Endothelial cell of umbilical vein (primary cell): Measurements from ENCODE around the gene LBR. TPM values are rescaled to one million over a fixed set of nuclear protein-coding genes. Genes with fewer than 3 reads are reported as not detected.
"Not testable (repeated sequence)": the region's sequence is repeated elsewhere in the genome, so short reads cannot be mapped to it uniquely, and the experiment has no call there.

Source experiments
- BruUV-seq: library from RNA; stranded (reverse); fragments of 400-500 nt; replicated peaks from 2 replicates; lab custom pipeline; 2021; lab: Mats Ljungman, UMichigan
- CTCF ChIA-PET: fragments of 300-600, 350-600 bp; sonication (Branson Sonifier 250); formaldehyde crosslinking; loops from one replicate; lab custom pipeline; 2021; ENCODE audit warnings: antibody characterized with exemption, inconsistent platforms; lab: Charles Lee
- POLR2A ChIA-PET: fragments of 300-600, 350-600 bp; sonication (Branson Sonifier 250); formaldehyde crosslinking; loops from one replicate; lab custom pipeline; 2021; ENCODE audit warnings: antibody characterized with exemption, inconsistent platforms; lab: Charles Lee
- DNase-seq: peaks from one replicate; pipeline ENCODE4 v3.0.0-alpha.2; 2011; ENCODE audit warnings: low read depth, low spot score
- FAIRE-seq: peaks from 2 replicates; lab custom pipeline; 2011; peaks lifted over from hg19 to GRCh38; lab: Jason Lieb, UNC
- H2AFZ ChIP-seq: 2 replicates; pipeline ENCODE4 v1.6.0; 2012; ENCODE audit warnings: low read depth, low read length, control low read depth, inconsistent platforms
- H3K27ac ChIP-seq: 2 replicates; pipeline ENCODE4 v1.5.1; 2011; ENCODE audit warnings: low read depth, mild to moderate bottlenecking, control low read depth, low read length, moderate library complexity; ENCODE audit not compliant: insufficient read depth
- H3K27me3 ChIP-seq, 2 experiments: 2 replicates each; pipeline versions ENCODE4 v1.6.0 to v1.6.1; 2011; ENCODE audit warnings: low read length in 2 of 2, mixed read lengths in 1 of 2; ENCODE audit not compliant: control insufficient read depth in 2 of 2, insufficient read depth in 2 of 2
- H3K36me3 ChIP-seq, 2 experiments: 2 replicates in 1 of 2; 3 replicates in 1 of 2; pipeline ENCODE4 v1.5.1; 2011; ENCODE audit warnings: low read length in 2 of 2, mild to moderate bottlenecking in 1 of 2, moderate library complexity in 1 of 2; ENCODE audit not compliant: control insufficient read depth in 2 of 2, insufficient read depth in 2 of 2; ENCODE audit errors: extremely low read depth in 1 of 2
- H3K4me1 ChIP-seq: 3 replicates; pipeline ENCODE4 v1.5.1; 2011; ENCODE audit warnings: mild to moderate bottlenecking, low read length; ENCODE audit not compliant: control insufficient read depth, insufficient read depth; ENCODE audit errors: extremely low read depth
- H3K4me2 ChIP-seq: 2 replicates; pipeline ENCODE4 v1.6.1; 2011; ENCODE audit warnings: low read length, control low read depth, mixed read lengths; ENCODE audit not compliant: insufficient read depth
- H3K4me3 ChIP-seq, 3 experiments: fragments of 200-600 bp in 1 of 3; sonication (generic), shearing (Covaris generic) in 1 of 3; replicated peaks in 1 of 3; 2 replicates each; pipeline ENCODE4 v1.5.1; 2011 to 2016; ENCODE audit warnings: control low read depth in 3 of 3, low read length in 3 of 3, mild to moderate bottlenecking in 2 of 3, inconsistent platforms in 1 of 3, low read depth in 1 of 3, moderate library complexity in 1 of 3; ENCODE audit not compliant: insufficient read depth in 1 of 3
- H3K79me2 ChIP-seq: 2 replicates; pipeline ENCODE4 v1.6.0; 2012; ENCODE audit warnings: low read length, inconsistent platforms; ENCODE audit not compliant: control insufficient read depth, insufficient read depth
- H3K9ac ChIP-seq: replicated peaks from 2 replicates; pipeline ENCODE3; 2011; ENCODE audit warnings: low read length, control low read depth; ENCODE audit not compliant: insufficient read depth; ENCODE audit errors: extremely low read depth
- H3K9me1 ChIP-seq: replicated peaks from 3 replicates; pipeline ENCODE4 v1.6.0; 2011; ENCODE audit warnings: mild to moderate bottlenecking, low read length; ENCODE audit not compliant: control insufficient read depth, insufficient read depth; ENCODE audit errors: extremely low read depth
- H3K9me3 ChIP-seq: replicated peaks from 2 replicates; pipeline ENCODE4 v1.5.1; 2012; ENCODE audit warnings: low read length, inconsistent platforms; ENCODE audit not compliant: control insufficient read depth, insufficient read depth
- H4K20me1 ChIP-seq: replicated peaks from 2 replicates; pipeline ENCODE3; 2011; ENCODE audit warnings: mild to moderate bottlenecking, low read length; ENCODE audit not compliant: control insufficient read depth, insufficient read depth; ENCODE audit errors: extremely low read depth
- FOS ChIP-seq: IDR thresholded peaks from 2 replicates; pipeline ENCODE4 v1.6.1; 2011; ENCODE audit warnings: mild to moderate bottlenecking, low read length, moderate library complexity, borderline replicate concordance; ENCODE audit not compliant: insufficient read depth
- GATA2 ChIP-seq: IDR thresholded peaks from 2 replicates; pipeline ENCODE4 v1.7.0; 2011; ENCODE audit warnings: low read depth, mild to moderate bottlenecking, moderate library complexity, mixed read lengths, low read length; ENCODE audit not compliant: insufficient read length, insufficient read depth
- dilution Hi-C: fragments of 300-500 bp; cut with MboI; formaldehyde crosslinking; loops from one replicate; pipeline ENCODE4 v1.15.0; 2019; ENCODE audit warnings: low sequenced_read_pairs; ENCODE audit not compliant: extremely low pct_ligation_motif_present
- intact Hi-C: fragments of 100-400 bp; cut with micrococcal nuclease; formaldehyde crosslinking; loops from one replicate; pipeline ENCODE4 v1.10.0; 2022
- polyA plus RNA-seq, 4 experiments: library from polyadenylated mRNA; depleted of rRNA in 3 of 4; stranded (reverse) in 3 of 4; unstranded in 1 of 4; fragments of >200 nt; gene quantifications; 2 replicates each; pipeline versions ENCODE4 v1.2.1 to v1.2.3, GENCODE V29; 2011 to 2012; ENCODE audit warnings: missing spikeins in 1 of 4
- total RNA-seq: library from RNA; stranded (reverse); gene quantifications from 2 replicates; pipeline ENCODE4 v1.2.3, GENCODE V29; 2021

LBR gene
- total and polyA plus RNA-seq, 2 donors (not counting 3 experiments of a cell fraction or from before 2014, with no cell fraction given), result 53.9 to 119 TPM

DNA sequence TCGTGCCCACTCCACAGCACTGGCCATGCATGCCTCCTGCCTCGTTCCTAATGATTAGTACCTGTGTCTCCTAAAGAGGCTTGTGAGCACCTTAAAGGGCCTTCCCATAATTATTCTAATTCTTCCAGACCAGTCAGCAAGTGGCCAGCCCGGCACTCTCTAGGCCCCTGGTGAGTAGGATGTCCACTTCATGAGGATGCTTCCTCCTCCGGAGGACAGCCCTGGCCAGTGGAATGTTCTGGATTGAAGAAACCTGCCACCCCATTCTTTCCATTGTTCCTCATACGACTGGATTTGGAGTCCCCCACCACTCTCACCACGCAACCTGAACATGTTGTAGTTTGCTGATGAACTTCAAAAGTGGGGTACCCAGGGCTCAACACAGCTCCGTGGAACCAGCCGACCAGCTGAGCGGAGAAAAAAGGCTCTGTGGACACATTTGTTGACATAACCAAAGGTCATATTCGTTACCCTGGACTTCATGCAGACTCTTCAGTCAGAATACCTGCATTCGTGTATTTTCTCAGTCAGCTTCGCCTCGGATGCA is 46.7 kb upstream of the LBR start:
- Histone ChIP-seq H3K79me2 (no peaks in the 10 kb centered on the region), H2AFZ (no peak overlapping the region), H3K27ac (no peak overlapping the region), H3K4me2 (no peak overlapping the region), H3K9me1 (no peaks in the 10 kb centered on the region), H3K36me3 (no peaks in the 10 kb centered on the region), H3K4me1 (no peaks in the 10 kb centered on the region), H3K9me3 (no peaks in the 10 kb centered on the region), H3K4me3 (no peak overlapping the region), H4K20me1 (no peaks in the 10 kb centered on the region), H3K27me3 (no peaks in the 10 kb centered on the region), H3K9ac (no peak overlapping the region)
- no peak for TF ChIP-seq FOS
- no peak for TF ChIP-seq GATA2
- no TSS peak for BruUV-seq
- FAIRE-seq, result no peak
- POLR2A ChIA-PET, result interaction anchor here (0.6 to 1.2 kb wide), 2 partner anchors 29 to 34 kb away, joined by 4 to 5 read pairs; no protein-coding TSS in a partner anchor
- dilution Hi-C loops, result no loop called here
- no peak for DNase-seq
- CTCF ChIA-PET, result interaction anchor here (0.5 to 5.7 kb wide), 73 partner anchors 9 to 609 kb away, joined by 3 to 82 read pairs (median 4); partner anchors contain the start of genes EPHX1, LBR, PYCR2 and SRP9
- intact Hi-C loops, result no loop called here

- H3K79me2 ChIP-seq, intact Hi-C loops, H4K20me1 ChIP-seq, DNase-seq, H3K9me3 ChIP-seq, H3K9me1 ChIP-seq, dilution Hi-C loops, H3K27me3 ChIP-seq, H3K4me1 ChIP-seq, H3K36me3 ChIP-seq, H3K4me3 ChIP-seq, BruUV-seq, FAIRE-seq, H3K9ac ChIP-seq, H3K27ac ChIP-seq, H3K4me2 ChIP-seq, H2AFZ ChIP-seq: not testable (repeated sequence)
- ChIA-PET CTCF (interaction anchor here (0.8 to 5.7 kb wide), 31 partner anchors 9 to 610 kb away, joined by 3 to 82 read pairs (median 7); partner anchors contain the start of genes EPHX1, LBR, PYCR2 and SRP9), POLR2A (interaction anchor here (1.2 kb wide), 1 partner anchor 28 kb away, joined by 4 read pairs; no protein-coding TSS in a partner anchor)
Observed at GRCh38 chr1:225473676-225474438, 46.0 kb upstream of the LBR start.

GRCh38 chr1:225473266-225473665 is 45.4 kb upstream of the LBR start:
- H3K4me1 ChIP-seq, H3K4me3 ChIP-seq, POLR2A ChIA-PET, H3K9ac ChIP-seq, intact Hi-C loops, H2AFZ ChIP-seq, H3K27ac ChIP-seq, H3K9me3 ChIP-seq, DNase-seq, H3K9me1 ChIP-seq, H3K27me3 ChIP-seq, H4K20me1 ChIP-seq, dilution Hi-C loops, H3K36me3 ChIP-seq, H3K79me2 ChIP-seq, BruUV-seq, H3K4me2 ChIP-seq, FAIRE-seq: not testable (repeated sequence)
- CTCF ChIA-PET, result interaction anchor here (1.1 to 1.6 kb wide), 7 partner anchors 9 to 514 kb away, joined by 3 to 6 read pairs (median 4); no protein-coding TSS in a partner anchor
